ENCODE results near the gene ANKRD39.

Gene ANKRD39

DNA sequence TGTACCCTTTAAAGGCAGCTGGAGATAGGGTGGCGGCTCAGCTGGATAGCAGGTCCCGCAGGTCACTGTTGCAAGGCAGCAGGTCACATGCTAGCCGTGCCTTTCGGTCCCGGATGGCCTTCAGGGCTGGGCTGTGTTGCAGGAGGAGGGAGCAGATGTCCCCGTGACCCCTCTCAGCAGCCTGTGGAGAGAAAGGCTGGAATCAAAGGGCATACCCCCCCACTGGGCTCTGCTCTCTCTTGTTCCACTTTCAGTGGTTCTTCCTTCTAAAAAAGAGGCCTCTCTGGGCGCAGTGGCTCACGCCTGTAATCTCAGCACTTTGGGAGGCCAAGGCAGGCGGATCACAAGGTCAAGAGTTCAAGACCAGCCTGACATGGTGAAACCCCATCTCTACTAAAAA is 9.6 kb downstream of the ANKRD39 start:
- DNase-seq, result no peak

DNA sequence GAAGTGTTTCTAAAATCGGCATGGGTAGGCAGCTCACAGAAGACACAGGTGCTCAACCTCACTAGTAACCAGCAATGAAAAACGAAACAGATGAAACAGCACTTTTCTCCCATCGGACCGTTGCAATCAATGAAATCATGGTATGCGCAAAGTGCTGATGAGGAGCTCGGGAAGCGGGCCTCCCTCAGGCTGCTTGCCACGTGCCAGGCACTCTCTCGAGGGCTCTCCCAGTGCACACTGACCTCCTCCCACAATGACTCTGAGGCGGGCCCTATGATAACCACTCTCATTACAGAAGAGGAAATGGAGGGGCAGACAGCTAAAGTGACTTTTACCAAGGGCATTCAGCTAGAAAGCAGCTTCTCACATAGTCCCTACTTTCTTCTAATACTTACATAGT is 10.2 kb downstream of the ANKRD39 start:
- DNase-seq, result no peak

GRCh38 chr2:96846825-96847224 is 11.0 kb downstream of the ANKRD39 start:
- no peak for DNase-seq

GRCh38 chr2:96844405-96844808 is 13.4 kb downstream of the ANKRD39 start:
- DNase-seq, result no peak

- no peak for DNase-seq
Observed at GRCh38 chr2:96843538-96844268, 14.1 kb downstream of the ANKRD39 start, which contains the start of gene ANKRD23. ANKRD23 (minus strand) TSS chr2:96844021; CDS start chr2:96843992, 29 bp downstream.

- no peak for DNase-seq
Observed at GRCh38 chr2:96842600-96842999, 15.2 kb downstream of the ANKRD39 start.

DNA sequence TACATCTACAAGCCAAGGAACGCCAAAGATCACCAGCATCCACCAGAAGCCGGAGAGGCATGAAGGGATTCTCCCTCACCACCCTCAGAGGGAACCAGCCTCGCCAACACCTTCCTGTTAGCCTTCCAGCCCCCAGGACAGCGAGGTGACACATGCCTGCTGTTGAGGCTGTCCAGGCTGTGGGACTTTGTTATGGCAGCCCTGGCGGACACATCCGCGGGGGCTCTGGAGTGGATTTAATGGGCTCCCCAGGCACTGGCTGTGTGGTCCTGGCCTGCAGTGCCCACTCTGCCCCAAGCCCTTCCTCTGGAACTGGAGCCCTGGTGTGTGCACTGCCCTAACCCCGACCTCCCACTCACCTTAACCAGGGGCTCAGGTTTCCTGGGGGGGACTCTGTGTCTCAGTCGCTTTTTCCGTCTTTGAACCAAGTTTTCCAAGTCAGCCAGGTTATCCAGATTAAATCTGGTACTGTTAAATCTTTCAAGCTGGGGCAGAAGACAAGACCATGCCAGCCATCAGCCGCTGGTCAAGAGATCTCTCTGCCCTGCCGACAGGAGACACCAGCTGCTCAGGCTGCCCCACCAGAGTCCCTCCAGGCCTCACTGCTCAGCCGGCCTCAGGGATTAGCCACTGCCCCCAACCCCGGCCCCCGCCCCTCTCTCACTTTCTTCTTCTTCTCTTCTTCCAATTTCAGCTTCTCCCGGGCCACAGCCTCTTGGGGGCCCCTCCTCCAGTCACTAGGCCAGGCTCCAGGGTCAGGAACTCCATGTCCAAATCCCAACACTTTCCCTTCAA is 15.9 kb downstream of the ANKRD39 start:
- DNase-seq, result no peak

GRCh38 chr2:96839875-96840850 is 17.7 kb downstream of the ANKRD39 start:
- DNase-seq, result no peak

- no peak for DNase-seq
Observed at GRCh38 chr2:96839293-96839874, 18.4 kb downstream of the ANKRD39 start.

DNA sequence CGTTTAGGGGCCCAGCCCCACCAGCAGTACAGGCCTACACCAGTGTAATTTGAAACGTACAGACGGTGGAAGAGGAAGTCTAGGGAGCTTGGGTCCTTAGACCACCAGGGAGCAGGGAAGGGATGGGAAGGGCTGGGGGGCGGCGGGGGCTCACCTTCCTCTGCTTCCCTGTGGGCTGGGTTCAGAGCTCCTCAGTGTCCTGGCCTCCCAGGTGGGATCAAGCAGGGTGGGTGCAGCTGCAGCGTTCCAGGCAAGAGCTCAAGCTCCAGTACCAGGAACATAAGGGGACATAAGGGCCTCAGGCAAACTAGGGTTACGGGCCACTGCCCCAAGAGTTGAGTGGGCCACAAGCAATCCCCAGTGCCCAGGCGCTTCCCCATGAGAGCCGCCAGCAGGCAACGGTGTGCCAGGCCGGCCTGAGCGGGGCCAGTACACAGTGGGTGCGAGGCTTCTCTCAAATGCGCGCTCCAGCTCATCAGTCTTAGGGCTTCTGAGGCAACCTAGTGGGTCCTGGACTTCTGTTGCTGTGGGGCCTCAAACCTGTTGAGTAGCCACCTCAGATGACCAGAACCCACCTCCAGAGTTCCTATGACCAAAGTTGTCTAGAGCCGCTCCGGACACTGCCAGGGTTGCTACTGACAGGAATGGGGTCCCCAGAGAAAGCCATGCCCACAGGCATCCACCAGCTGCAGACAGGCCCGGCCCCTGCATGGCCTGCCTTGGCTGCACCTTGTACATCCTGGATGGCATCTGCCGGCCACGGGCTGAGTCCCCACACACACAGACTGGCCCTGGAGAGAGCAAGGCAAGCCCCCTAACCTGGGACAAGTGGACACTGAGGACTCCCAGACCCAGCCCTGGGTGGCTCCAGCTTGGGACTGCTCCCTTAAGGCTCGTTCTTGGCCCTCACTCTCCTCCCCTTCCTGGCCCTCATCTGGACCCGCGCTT is 19.2 kb downstream of the ANKRD39 start:
- no peak for DNase-seq

DNA sequence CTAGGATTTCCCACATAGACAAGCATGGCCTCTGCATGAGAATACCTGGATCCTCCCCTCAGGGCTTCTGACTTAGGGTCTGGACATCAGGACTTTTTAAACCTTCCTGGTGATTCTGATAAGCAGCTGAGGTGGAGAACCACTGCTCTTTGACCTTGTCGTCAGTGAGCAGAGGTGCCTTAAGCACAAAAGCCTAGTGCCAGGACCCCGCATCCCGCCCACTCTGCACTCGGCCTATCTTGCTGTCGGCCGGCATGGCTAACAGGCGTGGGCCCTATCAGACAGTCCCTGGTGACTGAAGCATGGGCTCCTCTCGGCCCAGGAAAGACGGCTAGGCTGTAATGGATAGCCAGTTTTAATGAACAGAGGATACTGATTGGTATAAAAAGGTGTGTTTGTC is 20.2 kb downstream of the ANKRD39 start:
- no peak for DNase-seq

DNA sequence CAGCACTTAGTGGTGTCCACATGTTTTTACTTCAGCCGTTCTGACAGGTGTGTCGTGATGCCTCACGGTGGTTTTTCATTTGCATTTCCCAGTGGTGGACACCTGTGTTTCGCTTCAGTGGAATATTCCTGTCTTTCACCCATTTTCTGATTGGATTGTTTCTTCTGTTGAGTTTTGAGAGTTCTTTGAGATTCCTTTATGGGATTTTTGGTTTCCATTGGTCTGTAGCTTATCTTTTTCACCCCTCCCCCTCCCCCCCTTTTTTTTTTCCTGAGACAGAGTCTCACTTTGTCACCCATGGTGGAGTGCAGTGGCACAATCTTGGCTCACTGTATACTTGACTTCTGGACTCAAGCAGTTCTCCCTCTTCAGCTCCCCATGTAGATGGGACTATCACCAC is 22.0 kb downstream of the ANKRD39 start:
- no peak for DNase-seq

DNA sequence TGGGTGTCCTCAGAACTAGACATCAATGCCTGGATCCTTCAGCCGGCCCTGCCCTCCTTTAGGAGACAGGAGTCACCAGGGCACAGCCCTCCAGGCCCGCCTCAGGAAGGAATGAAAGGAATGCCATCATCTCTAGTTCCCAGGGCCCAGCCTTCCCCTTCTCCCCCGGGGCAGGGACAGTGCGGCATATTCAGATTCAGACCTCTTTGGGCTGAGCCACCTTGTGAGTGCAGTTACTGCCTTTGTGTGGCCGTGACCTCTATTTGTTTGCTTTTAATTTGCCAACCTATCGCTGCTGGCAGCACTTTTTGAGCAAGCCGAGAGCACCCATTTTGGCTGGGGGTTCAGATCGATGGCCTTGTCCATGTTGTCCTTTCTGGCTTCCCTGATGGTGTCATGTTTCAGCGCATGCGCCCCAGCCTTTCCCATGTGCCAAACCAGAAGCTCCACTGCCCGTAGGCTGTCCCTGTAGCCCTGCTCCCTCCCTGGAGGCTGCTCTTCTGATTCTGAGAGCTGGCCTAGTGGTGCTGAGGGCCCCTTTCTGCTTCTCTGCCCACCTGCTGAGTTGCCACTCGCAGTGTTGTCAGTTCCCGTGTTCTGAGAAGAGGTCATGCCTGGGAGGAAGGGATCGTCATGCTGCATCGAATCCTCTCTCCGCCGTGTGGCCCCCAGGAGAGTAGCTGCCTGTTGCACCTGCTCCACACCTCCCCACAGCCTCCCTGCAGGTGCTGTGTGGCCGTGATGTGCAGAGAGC is 24.9 kb downstream of the ANKRD39 start:
- peak; percentile 82 for DNase-seq

- DNase-seq, result no peak
Observed at GRCh38 chr2:96832408-96832753, 25.4 kb downstream of the ANKRD39 start.

- DNase-seq, result no peak
Observed at GRCh38 chr2:96831679-96832078, 26.1 kb downstream of the ANKRD39 start.

GRCh38 chr2:96830044-96830562 is 27.7 kb downstream of the ANKRD39 start:
- DNase-seq, result no peak

- DNase-seq, result no peak
Observed at GRCh38 chr2:96828874-96829273, 28.9 kb downstream of the ANKRD39 start.

GRCh38 chr2:96828436-96828835 is 29.4 kb downstream of the ANKRD39 start:
- no peak for DNase-seq

GRCh38 chr2:96826546-96827278 is 31.1 kb downstream of the ANKRD39 start:
- DNase-seq, result no peak

- DNase-seq, result no peak
Observed at GRCh38 chr2:96825057-96825456, 32.8 kb downstream of the ANKRD39 start.

Measured in NCI-H526 treated with DMSO at 0.1 percent for 48 hours (cell line).